ENCODE measurements around the gene KLHDC4.

Gene KLHDC4

GRCh38 chr16:87715231-87715630 is 50.6 kb downstream of the KLHDC4 start:
- DNase-seq, result no peak

GRCh38 chr16:87713451-87714229 is 52.1 kb downstream of the KLHDC4 start:
- DNase-seq, result no peak

GRCh38 chr16:87712184-87712762 is 53.5 kb downstream of the KLHDC4 start:
- DNase-seq, result no peak

GRCh38 chr16:87710887-87711286 is 54.9 kb downstream of the KLHDC4 start:
- no peak for DNase-seq

- DNase-seq, result no peak
These were observed 56.1 kb downstream of the KLHDC4 start for GRCh38 chr16:87709677-87710076.

GRCh38 chr16:87708881-87709638 is 56.7 kb downstream of the KLHDC4 start:
- DNase-seq, result no peak

GRCh38 chr16:87707714-87708580 is 57.8 kb downstream of the KLHDC4 start:
- DNase-seq, result no peak

GRCh38 chr16:87707097-87707496 is 58.7 kb downstream of the KLHDC4 start:
- no peak for DNase-seq

GRCh38 chr16:87706278-87707000 is 59.3 kb downstream of the KLHDC4 start:
- peak; percentile 7 for DNase-seq

GRCh38 chr16:87705771-87706277 is 60.0 kb downstream of the KLHDC4 start:
- DNase-seq, result no peak

GRCh38 chr16:87704754-87705353 is 60.9 kb downstream of the KLHDC4 start:
- no peak for DNase-seq

GRCh38 chr16:87703835-87704375 is 61.9 kb downstream of the KLHDC4 start:
- no peak for DNase-seq

- DNase-seq, result no peak
These were observed 62.7 kb downstream of the KLHDC4 start for GRCh38 chr16:87703071-87703470.

- no peak for DNase-seq
These were observed 63.4 kb downstream of the KLHDC4 start for GRCh38 chr16:87702325-87702811.

GRCh38 chr16:87701505-87701921 is 64.3 kb downstream of the KLHDC4 start:
- DNase-seq, result no peak

- no peak for DNase-seq
These were observed 64.7 kb downstream of the KLHDC4 start for GRCh38 chr16:87701078-87701460.

- no peak for DNase-seq
These were observed 65.2 kb downstream of the KLHDC4 start for GRCh38 chr16:87700406-87701077.

GRCh38 chr16:87698676-87699199 is 67.0 kb downstream of the KLHDC4 start:
- no peak for DNase-seq

GRCh38 chr16:87698241-87698640 is 67.5 kb downstream of the KLHDC4 start:
- no peak for DNase-seq

- DNase-seq, result no peak
These were observed 68.0 kb downstream of the KLHDC4 start for GRCh38 chr16:87697792-87698191.

Measured in NCI-H2081 treated with DMSO at 0.1 percent for 48 hours (cell line).